GM21526 (cell line): ENCODE results near the gene NARS2.

Experiments used
- ATAC-seq: cut with Tn5 transposase; IDR thresholded peaks from one replicate; pipeline ENCODE4 v1.9.1; 2021; ENCODE audit warnings: moderate library complexity; ENCODE audit not compliant: unreplicated experiment, low FRiP score

NARS2 gene

DNA sequence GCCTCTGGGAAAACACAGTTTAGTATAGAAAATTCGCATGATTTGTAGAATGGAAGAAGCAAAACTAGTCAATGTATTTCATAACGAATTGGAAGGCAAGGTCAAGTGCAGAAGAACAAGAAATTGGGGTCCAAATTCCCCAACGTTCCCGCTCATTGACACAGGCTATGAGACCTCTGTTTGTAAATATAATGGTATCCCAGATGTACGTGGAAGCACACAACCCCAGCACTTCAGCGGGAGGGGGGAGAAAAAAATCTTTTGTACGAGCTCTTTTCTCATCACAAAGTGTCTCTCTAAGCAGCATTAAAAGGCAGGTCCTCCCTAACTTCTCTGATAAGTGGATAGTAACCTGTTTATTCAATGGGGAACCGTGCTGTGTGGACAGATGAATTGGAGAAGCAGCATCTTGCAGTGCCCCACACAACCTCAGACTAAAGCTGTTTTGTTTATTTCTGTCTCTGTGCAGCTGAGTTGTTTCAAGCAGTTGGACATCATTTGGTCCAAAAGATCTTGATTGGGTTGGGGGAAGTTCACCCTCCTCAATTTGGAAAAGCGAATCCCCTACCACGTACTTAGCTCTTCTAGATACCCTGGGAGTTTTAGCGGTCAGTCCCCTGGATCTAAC, 156.0 kb downstream of the NARS2 start:
- ATAC-seq, result no peak

DNA sequence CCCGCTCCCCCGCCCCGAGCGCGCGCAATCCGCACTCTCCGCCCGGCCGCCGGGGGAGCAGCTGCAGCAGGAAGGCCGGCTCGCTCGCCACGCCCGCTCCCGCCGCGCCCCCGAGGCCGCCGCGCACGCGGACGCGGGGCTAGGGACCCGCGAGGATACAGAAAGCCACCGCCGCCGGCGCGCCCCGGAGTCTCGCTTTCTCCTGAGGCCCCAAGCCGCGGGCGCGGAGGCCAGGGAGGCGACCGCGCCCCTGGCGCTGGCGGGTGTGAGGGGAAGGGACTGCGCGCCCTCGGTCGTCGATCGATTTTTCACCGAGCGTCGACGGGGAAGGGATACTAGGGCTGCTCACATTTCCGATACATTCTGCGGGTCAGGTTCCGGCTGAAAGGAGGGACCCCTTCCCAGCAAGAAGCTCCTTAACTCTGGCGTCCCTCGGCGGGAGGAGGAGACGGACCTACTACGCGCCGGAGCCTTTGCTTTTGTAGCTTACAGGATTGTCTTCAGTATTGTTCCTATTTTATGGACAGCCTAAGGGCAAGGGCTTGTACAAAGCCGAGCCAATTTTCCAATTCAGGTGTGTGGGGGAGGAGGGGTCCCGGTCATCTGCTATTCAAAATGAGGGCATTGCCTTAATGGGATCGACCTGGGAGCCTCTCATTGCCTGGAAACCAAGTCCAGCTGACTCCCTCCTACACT, 156.6 kb downstream of the NARS2 start:
- peak; percentile 46 for ATAC-seq

DNA sequence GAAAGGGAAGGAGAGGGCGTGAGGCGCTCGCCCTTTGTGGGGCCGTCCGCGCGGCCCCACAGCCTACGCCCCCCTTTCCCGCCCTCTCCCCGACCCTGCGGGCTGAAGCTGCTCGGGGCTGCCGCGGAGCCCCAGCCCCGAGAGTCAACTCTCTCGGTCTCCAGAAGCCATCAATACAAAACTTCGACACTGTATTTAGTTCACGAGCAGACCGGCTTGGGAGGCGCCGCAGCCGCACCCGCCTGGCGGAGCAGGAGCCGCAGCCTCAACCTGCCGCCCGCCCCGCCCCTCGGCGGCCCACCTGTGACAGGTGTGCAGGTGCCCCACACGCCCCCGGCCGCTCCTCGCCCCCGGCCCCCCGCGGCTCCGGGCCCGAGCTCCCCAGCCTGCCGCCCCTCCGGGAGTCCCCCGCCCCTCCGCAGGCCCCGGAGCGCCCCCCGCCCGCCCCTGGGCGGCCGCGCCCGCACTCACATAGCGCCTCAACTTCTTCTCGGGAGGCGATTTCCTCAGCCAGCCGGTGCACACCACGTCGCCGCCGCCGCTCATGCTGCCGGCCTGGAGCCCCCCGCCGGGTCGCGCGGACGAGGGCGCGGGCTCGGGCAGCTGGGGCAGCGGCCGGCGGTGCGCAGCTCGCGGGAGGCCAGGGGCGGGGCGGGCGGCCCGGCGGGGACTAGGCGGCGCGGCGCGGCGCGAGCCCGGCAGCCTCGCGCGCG, 157.3 kb downstream of the NARS2 start, which contains the start of gene GAB2:
GAB2 (minus strand) TSS at position 646 of the 713 bp plus-strand sequence; CDS start at position 546, 100 bp downstream.
- ATAC-seq, result peak; percentile 7

DNA sequence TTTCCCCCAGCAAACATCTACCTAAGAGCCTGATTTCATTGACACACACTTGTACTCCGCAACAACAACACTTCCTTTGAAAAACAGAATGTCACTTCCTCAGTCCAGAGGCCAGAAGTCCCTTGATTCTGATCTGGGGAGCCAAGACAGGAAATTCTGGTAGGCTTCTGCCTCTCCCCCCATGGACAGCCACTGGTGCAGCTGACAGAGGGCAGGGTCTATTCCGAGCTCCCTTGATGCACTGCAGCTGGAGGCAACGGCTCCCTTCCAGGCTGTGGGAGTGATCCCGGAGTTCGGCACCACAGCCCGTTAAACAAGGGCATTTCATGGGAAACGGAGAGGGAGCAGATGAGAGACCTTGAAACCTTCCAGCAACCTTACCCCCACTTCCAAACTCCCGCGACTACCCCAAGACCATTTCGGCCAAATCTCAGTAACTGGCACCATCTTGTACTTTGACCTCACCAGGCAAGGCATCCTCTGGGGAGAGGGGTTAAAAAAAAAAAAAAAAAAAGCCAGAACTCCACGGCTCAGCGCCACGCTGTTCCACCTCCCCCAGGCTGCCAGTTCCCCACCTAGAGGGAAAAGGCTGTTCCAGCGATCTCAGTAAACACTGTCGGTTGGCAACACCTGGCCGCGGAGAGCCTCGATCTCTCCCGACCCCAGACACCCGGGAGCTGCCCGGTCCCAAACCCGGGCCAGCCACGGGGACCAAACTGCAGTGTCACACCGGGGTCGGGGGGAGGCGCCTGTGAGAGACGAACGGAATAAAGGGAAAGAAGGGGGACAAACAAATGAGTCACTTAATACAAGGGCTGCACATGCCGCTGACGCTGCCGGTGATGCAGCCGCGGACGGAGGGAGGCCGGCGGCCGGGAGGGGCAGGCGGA, 158.1 kb downstream of the NARS2 start:
- ATAC-seq, result peak; percentile 42

DNA sequence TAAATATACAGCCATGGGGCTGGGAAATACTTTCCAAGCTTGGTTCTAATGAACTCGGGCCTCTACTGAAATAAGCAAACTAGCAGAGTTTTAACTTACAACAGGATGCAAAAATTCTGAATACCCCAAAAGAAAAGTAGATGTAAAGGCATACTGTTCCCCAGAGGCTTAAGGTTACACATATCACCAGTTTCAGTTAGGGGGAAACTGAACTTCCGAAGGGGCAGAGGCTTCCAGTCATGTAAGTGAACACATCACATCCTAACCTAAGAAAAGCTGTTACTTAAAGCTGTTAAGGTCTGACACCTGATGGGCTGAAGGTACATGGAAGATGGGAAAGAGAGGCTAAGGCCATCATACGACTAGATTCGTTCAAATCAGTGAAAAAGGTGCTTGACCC, 159.3 kb downstream of the NARS2 start:
- no peak for ATAC-seq

DNA sequence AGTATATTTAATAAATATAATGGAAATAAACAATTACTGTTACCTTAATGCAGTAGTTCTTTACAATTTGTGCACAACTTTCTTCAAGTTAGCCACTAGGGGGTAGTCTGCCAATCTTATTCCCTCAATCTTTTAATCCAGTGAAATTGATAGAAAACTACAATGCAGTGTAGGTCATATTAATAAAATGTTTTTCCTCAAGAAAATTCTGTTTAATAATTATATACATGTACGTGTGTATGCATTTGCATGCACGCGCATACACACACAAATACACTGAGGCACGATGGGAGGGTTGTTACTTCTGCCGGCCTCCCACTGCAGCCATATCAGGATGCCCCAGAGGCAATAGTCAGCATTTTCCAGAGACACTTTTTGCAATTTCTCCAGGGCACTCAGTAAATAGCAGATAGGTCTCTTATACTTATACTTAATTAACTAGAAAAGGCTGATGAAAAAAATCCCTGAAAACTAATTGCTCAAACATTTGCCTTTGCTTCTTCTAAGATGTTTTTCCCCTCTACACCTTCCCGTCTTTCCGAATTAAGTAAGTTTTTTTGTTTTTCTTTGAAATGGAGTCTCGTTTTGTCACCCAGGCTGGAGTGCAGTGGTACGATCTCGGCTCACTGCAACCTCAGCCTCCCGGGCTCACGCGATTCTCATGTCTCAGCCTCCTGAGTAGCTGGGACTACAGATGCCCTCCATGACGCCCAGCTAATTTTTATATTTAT, 160.2 kb downstream of the NARS2 start:
- no peak for ATAC-seq

DNA sequence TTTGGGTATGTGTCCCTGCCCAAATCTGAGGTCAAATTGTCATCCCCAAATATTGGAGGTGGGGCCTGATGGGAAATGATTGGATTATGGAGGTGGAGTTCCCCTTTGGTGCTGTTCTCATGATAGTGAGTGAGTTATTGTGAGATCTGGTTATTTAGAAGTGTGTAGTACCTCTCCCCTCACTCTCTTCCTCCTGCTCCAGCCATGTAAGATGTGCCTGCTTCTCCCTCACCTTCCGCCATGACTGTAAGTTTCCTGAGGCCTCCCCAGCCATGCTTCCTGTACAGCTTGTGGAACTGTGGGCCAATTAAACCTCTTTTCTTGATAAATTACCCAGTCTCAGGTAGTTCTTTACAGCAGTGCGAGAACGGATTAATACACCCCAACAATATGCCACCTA, 166.0 kb downstream of the NARS2 start:
- no peak for ATAC-seq

DNA sequence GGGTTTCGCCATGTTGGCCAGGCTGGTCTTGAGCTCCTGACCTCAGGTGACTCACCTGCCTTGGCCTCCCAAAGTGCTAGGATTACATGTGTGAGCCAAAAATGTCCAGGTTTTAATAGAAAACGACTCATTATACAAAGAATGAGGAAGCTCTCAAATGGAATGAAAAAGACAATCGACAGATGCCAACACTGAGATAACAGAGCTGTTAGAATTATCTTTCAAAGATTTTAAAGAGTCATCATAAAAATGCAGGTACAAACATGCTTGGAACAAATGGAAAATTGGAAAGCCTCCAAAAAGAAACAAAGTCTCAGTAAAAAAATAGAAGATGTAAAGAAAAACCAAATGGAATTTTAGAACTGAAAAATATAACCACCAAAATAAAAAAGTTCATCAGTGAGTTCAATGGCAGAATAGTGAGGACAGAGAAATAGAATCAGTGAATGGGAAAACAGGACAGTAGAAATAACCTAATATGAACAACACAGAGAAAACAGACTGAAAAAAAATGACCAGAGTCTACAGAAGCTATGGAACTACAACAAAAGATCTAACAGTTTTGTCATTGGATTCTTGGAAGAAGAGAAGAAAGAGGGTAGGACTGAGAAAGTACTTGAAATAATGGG, 168.0 kb downstream of the NARS2 start:
- no peak for ATAC-seq

DNA sequence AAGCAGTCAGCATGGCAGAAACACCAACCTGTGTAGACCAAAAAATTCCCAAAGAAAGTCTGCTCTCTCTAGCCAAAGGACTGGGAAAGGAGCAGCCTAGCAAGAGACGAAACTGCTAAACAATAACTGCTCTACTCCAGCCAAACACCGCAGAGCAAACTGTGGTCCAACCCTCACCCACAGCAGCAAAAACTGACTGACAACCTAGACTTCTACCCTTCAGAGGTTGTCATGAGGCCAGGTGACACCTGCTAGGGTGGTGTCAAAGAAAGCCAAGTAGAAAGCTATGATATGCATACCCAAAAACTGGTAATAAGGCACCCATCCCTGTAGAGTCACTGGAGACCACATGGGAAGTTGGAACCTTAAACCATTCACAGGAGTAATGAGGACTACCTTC, 168.9 kb downstream of the NARS2 start:
- no peak for ATAC-seq

DNA sequence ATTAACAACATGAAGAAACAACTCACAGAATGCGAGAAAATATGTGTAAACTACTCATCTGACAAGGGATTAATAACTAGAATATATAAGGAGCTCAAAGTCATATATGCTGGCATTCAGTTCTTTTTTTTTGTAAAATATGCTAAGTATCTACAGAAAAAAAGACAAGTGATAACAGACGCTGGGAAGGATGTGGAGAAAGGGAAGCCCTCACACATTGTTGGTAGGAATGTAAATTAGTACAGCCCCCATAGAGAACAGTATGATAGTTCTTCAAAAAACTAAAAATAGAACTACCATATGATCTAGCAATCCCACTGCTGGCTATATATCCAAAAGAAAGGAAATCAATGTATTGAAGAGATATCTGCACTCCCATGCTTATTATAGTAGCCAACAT, 170.9 kb downstream of the NARS2 start:
- no peak for ATAC-seq

DNA sequence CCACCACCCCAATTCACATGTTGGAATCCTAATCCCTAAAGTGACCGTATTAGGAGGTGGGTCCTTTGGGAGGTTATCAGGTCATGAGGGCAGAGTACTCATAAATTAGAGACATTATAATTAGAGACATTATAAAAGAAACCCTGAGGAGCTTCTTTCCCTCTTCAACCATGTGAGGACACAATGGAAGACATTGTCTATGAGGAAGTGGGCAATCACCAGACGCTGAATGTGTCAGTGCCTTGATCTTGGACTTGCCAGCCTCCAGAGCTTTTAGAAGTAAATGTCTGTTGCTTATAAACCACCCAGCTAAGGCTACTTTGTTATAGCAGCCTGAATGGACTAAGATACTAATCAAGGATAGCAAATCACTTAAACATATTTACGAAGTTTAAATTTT, 171.8 kb downstream of the NARS2 start:
- ATAC-seq, result no peak

DNA sequence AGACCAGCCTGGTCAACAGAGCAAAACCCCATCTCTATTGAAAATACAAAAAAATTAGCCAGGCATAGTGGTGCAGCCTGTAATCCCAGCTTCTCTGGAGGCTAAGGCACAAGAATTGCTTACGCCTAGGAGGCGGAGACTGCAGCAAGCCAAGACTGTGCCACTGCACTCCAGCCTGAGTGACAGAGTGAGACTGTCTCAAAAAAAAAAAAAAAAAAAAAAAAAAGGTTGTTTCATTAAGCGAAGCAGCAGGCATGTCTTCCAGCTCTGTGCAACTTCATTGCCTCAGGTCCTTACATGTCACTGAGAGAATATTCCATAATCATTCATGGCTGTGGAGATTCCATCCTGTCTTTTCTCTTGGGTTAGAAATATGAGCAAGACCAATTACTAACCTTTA, 174.0 kb downstream of the NARS2 start:
- no peak for ATAC-seq

DNA sequence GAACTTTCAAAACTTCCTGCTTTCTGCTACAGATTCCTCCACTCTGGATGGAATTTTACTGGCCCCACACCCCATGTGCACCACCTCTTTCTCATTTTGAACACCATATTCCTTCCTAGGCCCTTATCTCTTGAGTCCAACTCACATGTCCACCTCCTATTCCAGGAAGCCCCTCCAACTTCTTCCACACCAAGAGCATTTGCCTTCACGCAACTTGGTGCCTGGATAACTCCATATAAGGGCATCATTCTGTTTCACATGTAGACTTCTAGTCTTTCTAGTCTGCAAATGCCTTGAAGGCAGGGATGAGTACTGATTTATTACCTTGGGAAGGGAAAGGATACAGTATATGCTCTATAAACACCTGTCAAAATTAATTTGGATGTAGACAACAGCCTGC, 174.5 kb downstream of the NARS2 start:
- no peak for ATAC-seq

DNA sequence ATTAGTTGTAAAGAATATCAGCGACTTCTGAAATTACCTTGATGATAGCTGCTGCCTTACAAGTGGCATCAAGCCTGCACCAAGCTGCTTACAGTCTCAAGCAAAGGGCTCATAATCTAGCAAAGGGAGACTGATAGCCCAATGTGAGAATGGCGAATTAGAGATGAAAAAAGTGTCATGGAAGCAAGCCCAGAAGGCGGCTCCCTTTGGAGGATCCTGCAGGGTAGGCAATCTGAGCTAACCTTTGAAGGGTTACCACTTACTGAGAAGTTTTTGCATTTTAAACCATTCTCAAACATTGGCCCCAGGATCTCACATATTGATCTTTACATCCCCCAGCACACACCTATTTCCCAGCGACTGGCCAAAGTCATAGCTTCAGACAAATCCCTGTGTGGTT, 175.5 kb downstream of the NARS2 start:
- no peak for ATAC-seq

DNA sequence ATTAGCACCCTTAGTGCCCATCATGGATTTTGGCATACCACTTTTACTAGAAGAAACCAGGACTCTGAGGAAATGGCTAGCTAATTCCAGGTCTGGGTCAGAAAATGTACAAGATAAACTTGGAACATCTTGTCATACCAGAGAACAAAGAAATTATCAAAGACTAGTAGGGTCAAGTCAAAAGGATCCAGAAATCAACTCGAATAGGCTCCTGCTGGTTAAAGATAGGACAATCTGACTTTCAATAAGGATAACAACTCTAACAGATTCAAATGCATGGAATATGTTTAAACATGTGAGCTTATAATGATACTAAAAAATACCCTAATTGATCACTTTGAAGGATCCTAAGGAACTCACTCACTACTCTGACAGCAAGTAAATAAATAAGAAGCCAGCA, 175.9 kb downstream of the NARS2 start:
- ATAC-seq, result no peak

DNA sequence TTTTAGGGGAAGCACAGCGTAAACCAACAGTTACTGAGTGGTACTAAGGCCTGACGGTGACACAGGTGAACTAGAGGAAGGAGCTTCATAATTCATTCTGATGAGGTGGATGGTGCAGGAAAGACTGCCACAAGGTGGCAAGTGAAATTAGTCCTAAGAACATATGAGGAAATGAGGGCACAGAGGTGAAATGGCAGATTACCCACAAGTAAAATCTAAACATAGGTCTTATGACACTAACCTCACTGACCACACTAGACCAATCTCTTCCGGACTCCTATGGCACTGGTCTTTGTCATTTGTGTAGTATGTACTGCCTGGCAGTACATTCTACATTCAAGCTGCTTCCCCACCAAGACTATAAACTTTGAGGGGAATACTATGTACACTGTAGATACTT, 177.3 kb downstream of the NARS2 start:
- no peak for ATAC-seq

DNA sequence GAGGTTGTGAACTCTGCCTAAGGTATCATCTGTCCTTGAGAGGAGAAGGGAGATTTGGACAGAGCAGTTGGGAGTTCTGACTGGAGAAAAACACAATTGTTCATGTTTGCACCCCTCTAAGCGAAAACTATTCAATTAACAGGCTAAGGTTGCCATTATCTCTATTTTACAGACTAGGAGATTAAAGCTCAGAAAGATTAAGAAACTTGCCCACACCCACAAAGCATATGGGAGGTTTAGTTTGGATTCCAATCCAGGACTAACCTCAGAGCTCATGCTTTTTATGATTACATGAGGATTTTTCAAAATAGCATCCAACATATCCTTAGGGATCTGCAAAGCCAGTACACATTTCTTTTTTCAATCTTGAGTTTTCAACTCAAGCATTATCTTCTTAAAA, 179.1 kb downstream of the NARS2 start:
- no peak for ATAC-seq

DNA sequence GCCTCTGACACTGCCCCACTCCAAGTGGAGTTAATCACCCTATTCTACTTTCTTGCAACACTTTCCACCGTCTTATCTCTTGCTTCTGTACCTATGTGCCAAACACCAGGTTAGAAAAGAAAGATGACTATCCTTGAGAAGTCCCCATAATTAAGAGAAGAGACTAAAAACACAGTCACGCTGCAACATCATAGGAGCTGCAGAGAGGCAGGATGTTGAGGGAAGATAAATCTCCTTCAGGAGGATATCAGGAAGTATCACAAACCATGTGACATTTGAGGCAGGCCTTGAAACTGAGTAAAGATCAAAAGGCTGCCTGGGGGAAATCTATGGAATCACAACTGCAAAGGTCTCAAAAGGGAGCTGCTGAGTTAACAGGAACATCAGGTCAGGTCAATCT, 181.8 kb downstream of the NARS2 start:
- no peak for ATAC-seq

DNA sequence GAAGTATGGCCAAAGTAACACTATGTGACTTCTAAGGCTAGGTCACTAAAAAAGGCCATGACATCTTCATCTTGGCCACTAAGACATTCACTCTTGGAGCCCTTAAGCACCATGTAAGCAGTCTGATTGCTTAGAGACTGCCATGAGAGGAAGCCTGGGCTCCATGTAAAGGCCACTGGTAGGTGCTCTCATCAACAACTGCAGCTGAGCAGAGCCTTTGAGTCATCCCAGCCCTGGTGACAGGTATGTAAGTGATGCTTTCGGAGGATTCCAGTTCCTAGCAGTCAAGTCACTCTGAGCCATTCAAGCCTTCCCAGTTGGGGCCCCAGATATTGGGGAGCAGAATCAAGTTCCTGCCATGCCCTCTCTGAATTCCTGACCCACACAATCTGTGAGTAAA, 183.2 kb downstream of the NARS2 start:
- no peak for ATAC-seq

DNA sequence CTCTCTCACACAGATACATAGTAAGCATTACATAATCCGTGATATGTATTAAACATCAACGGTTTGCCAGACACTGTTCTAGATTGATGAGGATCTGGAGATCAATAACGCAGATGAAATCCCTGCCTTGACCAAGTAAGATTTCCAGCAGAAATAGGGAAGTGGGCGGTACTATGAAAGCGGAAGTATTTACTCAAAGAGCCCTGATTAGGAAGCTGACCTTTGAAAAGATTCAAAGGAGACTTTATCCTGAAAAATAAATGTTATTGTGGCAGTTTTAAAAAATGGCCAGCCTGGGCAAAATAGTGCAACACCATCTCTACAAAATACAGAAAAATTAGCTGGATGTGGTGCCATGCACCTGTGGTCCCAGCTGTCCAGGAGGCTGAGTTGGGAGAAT, 183.9 kb downstream of the NARS2 start:
- ATAC-seq, result no peak
